ENCODE measurements around the gene OCA2.
"Not testable (repeated sequence)": the region's sequence is repeated elsewhere in the genome, so short reads cannot be mapped to it uniquely, and the experiment has no call there.

OCA2 gene

GRCh38 chr15:27850981-27851857, 247.9 kb downstream of the OCA2 start:
- H3K4me3 ChIP-seq = no peak overlapping the region
- in situ Hi-C loops (cut with MboI; ENCODE audit: low sequenced_read_pairs) = no loop called here
- no peaks in the 10 kb centered on the region for H3K4me1 ChIP-seq
- no peaks in the 10 kb centered on the region for H3K27me3 ChIP-seq (ENCODE audit: low read depth)
- no peaks in the 10 kb centered on the region for H3K36me3 ChIP-seq (replicated peaks)
- H3K9me3 ChIP-seq = no peaks in the 10 kb centered on the region; the same call in 1 of the 2 replicates
- DNase-seq (ENCODE audit: low spot score in 2 of 2) = no peak

GRCh38 chr15:27850050-27850449, 249.1 kb downstream of the OCA2 start:
- Histone ChIP-seq H3K4me1 (no peaks in the 10 kb centered on the region), H3K9me3 (no peaks in the 10 kb centered on the region; the same call in 1 of the 2 replicates), H3K27me3 (ENCODE audit: low read depth) (no peaks in the 10 kb centered on the region), H3K36me3 (replicated peaks) (no peaks in the 10 kb centered on the region), H3K4me3 (no peak overlapping the region)
- no peak for DNase-seq (ENCODE audit: low spot score in 2 of 2)
- in situ Hi-C loops (cut with MboI; ENCODE audit: low sequenced_read_pairs) = no loop called here

- H3K4me1 ChIP-seq; H3K4me3 ChIP-seq; H3K9me3 ChIP-seq; H3K27me3 ChIP-seq (ENCODE audit: low read depth); H3K36me3 ChIP-seq (replicated peaks); in situ Hi-C loops (cut with MboI; ENCODE audit: low sequenced_read_pairs); DNase-seq (ENCODE audit: low spot score in 2 of 2): not testable (repeated sequence)
Measured at GRCh38 chr15:27848936-27849335, 250.2 kb downstream of the OCA2 start.

GRCh38 chr15:27847775-27848710, 251.1 kb downstream of the OCA2 start:
- DNase-seq (ENCODE audit: low spot score in 2 of 2) = no peak
- Histone ChIP-seq H3K4me1 (no peaks in the 10 kb centered on the region), H3K9me3 (no peaks in the 10 kb centered on the region; the same call in 1 of the 2 replicates), H3K27me3 (ENCODE audit: low read depth) (no peaks in the 10 kb centered on the region), H3K4me3 (no peak overlapping the region), H3K36me3 (replicated peaks) (no peaks in the 10 kb centered on the region)
- in situ Hi-C loops (cut with MboI; ENCODE audit: low sequenced_read_pairs) = no loop called here

GRCh38 chr15:27846722-27847395, 252.3 kb downstream of the OCA2 start:
- H3K27me3 ChIP-seq (ENCODE audit: low read depth) = no peaks in the 10 kb centered on the region
- H3K4me1 ChIP-seq = no peaks in the 10 kb centered on the region
- no peak overlapping the region for H3K4me3 ChIP-seq
- in situ Hi-C loops (cut with MboI; ENCODE audit: low sequenced_read_pairs) = no loop called here
- H3K9me3 ChIP-seq = no peaks in the 10 kb centered on the region; the same call in 1 of the 2 replicates
- H3K36me3 ChIP-seq (replicated peaks) = no peaks in the 10 kb centered on the region
- DNase-seq (ENCODE audit: low spot score in 2 of 2) = no peak

GRCh38 chr15:27845535-27846369, 253.4 kb downstream of the OCA2 start:
- no peaks in the 10 kb centered on the region for H3K27me3 ChIP-seq (ENCODE audit: low read depth)
- H3K4me3 ChIP-seq = no peak overlapping the region
- DNase-seq (ENCODE audit: low spot score in 2 of 2) = no peak
- no peaks in the 10 kb centered on the region for H3K4me1 ChIP-seq
- in situ Hi-C loops (cut with MboI; ENCODE audit: low sequenced_read_pairs) = no loop called here
- no peaks in the 10 kb centered on the region; the same call in 1 of the 2 replicates for H3K9me3 ChIP-seq
- H3K36me3 ChIP-seq (replicated peaks) = no peaks in the 10 kb centered on the region

- H3K27me3 ChIP-seq (ENCODE audit: low read depth) = no peaks in the 10 kb centered on the region
- in situ Hi-C loops (cut with MboI; ENCODE audit: low sequenced_read_pairs) = no loop called here
- H3K36me3 ChIP-seq (replicated peaks) = no peaks in the 10 kb centered on the region
- H3K9me3 ChIP-seq = no peaks in the 10 kb centered on the region; the same call in 1 of the 2 replicates
- DNase-seq (ENCODE audit: low spot score in 2 of 2) = no peak
- no peak overlapping the region for H3K4me3 ChIP-seq
- no peaks in the 10 kb centered on the region for H3K4me1 ChIP-seq
Measured at GRCh38 chr15:27844018-27844666, 255.0 kb downstream of the OCA2 start.

GRCh38 chr15:27843146-27843545, 256.0 kb downstream of the OCA2 start:
- Histone ChIP-seq H3K27me3 (ENCODE audit: low read depth) (no peaks in the 10 kb centered on the region), H3K36me3 (replicated peaks) (no peaks in the 10 kb centered on the region), H3K4me3 (no peak overlapping the region), H3K9me3 (no peaks in the 10 kb centered on the region; the same call in 1 of the 2 replicates), H3K4me1 (no peaks in the 10 kb centered on the region)
- in situ Hi-C loops (cut with MboI; ENCODE audit: low sequenced_read_pairs) = no loop called here
- no peak for DNase-seq (ENCODE audit: low spot score in 2 of 2)

- H3K9me3 ChIP-seq = no peaks in the 10 kb centered on the region; the same call in 1 of the 2 replicates
- no peaks in the 10 kb centered on the region for H3K27me3 ChIP-seq (ENCODE audit: low read depth)
- no peaks in the 10 kb centered on the region for H3K4me1 ChIP-seq
- H3K4me3 ChIP-seq = no peak overlapping the region
- no peak for DNase-seq (ENCODE audit: low spot score in 2 of 2)
- no peaks in the 10 kb centered on the region for H3K36me3 ChIP-seq (replicated peaks)
- in situ Hi-C loops (cut with MboI; ENCODE audit: low sequenced_read_pairs) = no loop called here
Measured at GRCh38 chr15:27842526-27842925, 256.6 kb downstream of the OCA2 start.

GRCh38 chr15:27835233-27835939, 263.7 kb downstream of the OCA2 start:
- Histone ChIP-seq H3K27me3 (ENCODE audit: low read depth) (no peaks in the 10 kb centered on the region), H3K9me3 (no peaks in the 10 kb centered on the region), H3K4me1 (no peaks in the 10 kb centered on the region), H3K36me3 (replicated peaks) (no peaks in the 10 kb centered on the region), H3K4me3 (no peak overlapping the region)
- no peak for DNase-seq (ENCODE audit: low spot score in 2 of 2)
- in situ Hi-C loops (cut with MboI; ENCODE audit: low sequenced_read_pairs) = no loop called here

GRCh38 chr15:27834684-27835083, 264.4 kb downstream of the OCA2 start:
- H3K9me3 ChIP-seq = no peaks in the 10 kb centered on the region
- no peak for DNase-seq (ENCODE audit: low spot score in 2 of 2)
- in situ Hi-C loops (cut with MboI; ENCODE audit: low sequenced_read_pairs) = no loop called here
- no peaks in the 10 kb centered on the region for H3K36me3 ChIP-seq (replicated peaks)
- no peaks in the 10 kb centered on the region for H3K4me1 ChIP-seq
- no peak overlapping the region for H3K4me3 ChIP-seq
- H3K27me3 ChIP-seq (ENCODE audit: low read depth) = no peaks in the 10 kb centered on the region

- in situ Hi-C loops (cut with MboI; ENCODE audit: low sequenced_read_pairs) = no loop called here
- no peak for DNase-seq (ENCODE audit: low spot score in 2 of 2)
Measured at GRCh38 chr15:27833974-27834373, 265.1 kb downstream of the OCA2 start.

More at GRCh38 chr15:27833974-27834373, 265.1 kb downstream of the OCA2 start:
- no peaks in the 10 kb centered on the region for H3K4me1 ChIP-seq
- H3K36me3 ChIP-seq (replicated peaks) = no peaks in the 10 kb centered on the region
- H3K27me3 ChIP-seq (ENCODE audit: low read depth) = no peaks in the 10 kb centered on the region
- no peaks in the 10 kb centered on the region for H3K9me3 ChIP-seq
- no peak overlapping the region for H3K4me3 ChIP-seq

Measured in HAP-1 (cell line).